ENCODE measurements around the gene SAC3D1. TPM values are rescaled to one million over a fixed set of nuclear protein-coding genes. Genes with fewer than 3 reads are reported as not detected.

Gene SAC3D1
- total RNA-seq, 6 experiments from 2014 or later: 4.2 to 13.8 (median 5.8) TPM

- Histone ChIP-seq H3K27me3 (no peaks in the 10 kb centered on the region), H3K4me1 (peaks cover 0 to 13% (median 5%) of the 10 kb centered on the region in 4 donors), H3K36me3 (no peaks in the 10 kb centered on the region), H3K27ac (no peak overlapping the region), H3K4me3 (no peak overlapping the region), H3K9me3 (no peaks in the 10 kb centered on the region)
- DNase-seq (no peak), ATAC-seq (no peak)
- 67% methylated on average over 1 of the region's 1 CpG for WGBS (ENCODE audit: insufficient coverage, low coverage, low lambda C conversion rate, missing lambda C conversion rate)
- no peak for TF ChIP-seq CTCF (IDR thresholded peaks at IDR 0.05)
- TF ChIP-seq POLR2A (IDR thresholded peaks at IDR 0.05): no peak
- intact Hi-C loops (cut with DNase I): no loop called here
Measured at GRCh38 chr11:64998141-64998540, 42.9 kb upstream of the SAC3D1 start.

- no peaks in the 10 kb centered on the region for H3K27me3 ChIP-seq
- H3K9me3 ChIP-seq: no peaks in the 10 kb centered on the region
- no peak for ATAC-seq
- H3K36me3 ChIP-seq: no peaks in the 10 kb centered on the region
- TF ChIP-seq CTCF (IDR thresholded peaks at IDR 0.05) (no peak), POLR2A (IDR thresholded peaks at IDR 0.05) (no peak)
- no peak overlapping the region for H3K4me3 ChIP-seq
- no peak for DNase-seq
- no peak overlapping the region for H3K27ac ChIP-seq
- H3K4me1 ChIP-seq: peaks cover 0 to 13% (median 5%) of the 10 kb centered on the region in 4 donors
- intact Hi-C loops (cut with DNase I): no loop called here
- WGBS (ENCODE audit: insufficient coverage, low coverage, low lambda C conversion rate, missing lambda C conversion rate): 67% methylated on average over 3 of the region's 9 CpGs
Measured at GRCh38 chr11:64998690-64999431, 42.1 kb upstream of the SAC3D1 start.

GRCh38 chr11:64999478-64999877 is 41.5 kb upstream of the SAC3D1 start:
- H3K4me3 ChIP-seq: no peak overlapping the region
- WGBS (ENCODE audit: insufficient coverage, low coverage, low lambda C conversion rate, missing lambda C conversion rate): 50% methylated on average over 1 of the region's 1 CpG
- no peak overlapping the region for H3K27ac ChIP-seq
- intact Hi-C loops (cut with DNase I): no loop called here
- peaks cover 0 to 13% (median 5%) of the 10 kb centered on the region in 4 donors for H3K4me1 ChIP-seq
- TF ChIP-seq POLR2A (IDR thresholded peaks at IDR 0.05) (no peak), CTCF (IDR thresholded peaks at IDR 0.05) (no peak)
- ATAC-seq (no peak), DNase-seq (no peak)
- H3K27me3 ChIP-seq: no peaks in the 10 kb centered on the region
- no peaks in the 10 kb centered on the region for H3K36me3 ChIP-seq
- no peaks in the 10 kb centered on the region for H3K9me3 ChIP-seq

- no peaks in the 10 kb centered on the region for H3K36me3 ChIP-seq
- intact Hi-C loops (cut with DNase I): no loop called here
- H3K27ac ChIP-seq: no peak overlapping the region
- WGBS (ENCODE audit: insufficient coverage, low coverage, low lambda C conversion rate, missing lambda C conversion rate): 82% methylated on average over 5 of the region's 5 CpGs
- DNase-seq (no peak), ATAC-seq (no peak)
- H3K27me3 ChIP-seq: no peaks in the 10 kb centered on the region
- no peak for TF ChIP-seq CTCF (IDR thresholded peaks at IDR 0.05)
- no peak for TF ChIP-seq POLR2A (IDR thresholded peaks at IDR 0.05)
- no peak overlapping the region for H3K4me3 ChIP-seq
- H3K9me3 ChIP-seq: no peaks in the 10 kb centered on the region
- no peaks in the 10 kb centered on the region for H3K4me1 ChIP-seq
Measured at GRCh38 chr11:65002706-65003105, 38.3 kb upstream of the SAC3D1 start.

All from right lobe of liver (tissue), 6 donors.